ENCODE measurements around the gene TMEM9. TPM values are rescaled to one million over a fixed set of nuclear protein-coding genes. Genes with fewer than 3 reads are reported as not detected.
A peak's percentile ranks its signal among the peaks of the same experiment; 100 is the strongest.

Gene TMEM9
- total and polyA plus RNA-seq, 9 of the 15 experiments (the other 6 are each of a cell fraction or from before 2014, with no cell fraction given) = 30.4 to 107 (median 67.6) TPM

DNA sequence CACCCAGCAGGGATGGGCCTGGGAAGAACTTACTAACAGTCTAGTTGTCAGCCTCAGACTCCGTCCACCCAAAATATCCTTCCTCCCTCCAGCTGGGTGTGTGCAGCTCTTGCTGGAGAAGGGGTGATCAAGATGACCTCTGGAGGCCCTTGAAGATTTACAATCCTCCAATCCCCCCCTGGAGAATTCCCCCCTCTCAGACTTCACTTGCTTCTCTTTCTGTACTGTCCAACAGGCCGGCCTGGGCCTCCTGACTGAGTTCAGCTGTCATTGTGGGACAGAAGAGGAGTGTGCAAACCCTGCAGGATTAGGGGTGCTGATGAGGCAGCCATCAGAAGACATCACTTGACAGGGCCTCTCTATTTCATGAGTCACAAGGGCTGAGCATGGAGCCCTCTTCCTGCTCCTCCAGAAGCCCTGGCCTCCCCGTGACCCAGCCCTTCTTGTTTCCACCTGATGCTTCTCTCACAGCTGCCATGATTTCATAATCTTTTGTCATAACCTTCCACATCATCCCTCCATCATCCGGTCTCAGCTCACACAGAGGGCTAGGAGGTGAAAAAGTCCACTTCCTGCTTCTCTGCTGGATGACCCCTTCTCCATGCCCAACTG lies 18.8 kb upstream of the TMEM9 start:
- intact Hi-C loops (cut with micrococcal nuclease) (no loop called here), in situ Hi-C loops (cut with MboI) (no loop called here)
- FAIRE-seq = no peak
- no peaks in the 10 kb centered on the region for H3K36me3 ChIP-seq (ENCODE audit: control insufficient read depth, insufficient read depth, low read length)
- no peak overlapping the region for H3K9ac ChIP-seq (ENCODE audit: insufficient read depth in 1 of 2, low read depth in 2 of 2, low read length in 2 of 2)
- no peak overlapping the region for H3K4me2 ChIP-seq (ENCODE audit: insufficient read depth, low read length)
- no peak for DNase-seq (ENCODE audit: extremely low read depth in 1 of 4, low spot score in 3 of 4)
- H3K4me1 ChIP-seq (replicated peaks in 1 of 2; ENCODE audit: control insufficient read depth in 2 of 2, insufficient read depth in 2 of 2, low read length in 2 of 2) = peaks cover 11 to 17% of the 10 kb centered on the region in 2 experiments; a peak in 4 of 5 replicates
- ATAC-seq = no peak
- no peak overlapping the region for H2AFZ ChIP-seq (ENCODE audit: low read depth, low read length)
- H3K9me3 ChIP-seq (replicated peaks; ENCODE audit: control insufficient read depth, insufficient read depth, low read depth, low read length) = peaks cover 3% of the 10 kb centered on the region; the same call in 1 of the 2 replicates
- CTCF ChIA-PET (ENCODE audit: low intra/inter-chr PET ratio) = no interaction called here
- no peak overlapping the region for H3K4me3 ChIP-seq
- no TSS peak for BruUV-seq (replicated peaks)
- no peaks in the 10 kb centered on the region for H3K79me2 ChIP-seq (ENCODE audit: control insufficient read depth, insufficient read depth, low read length)
- no peaks in the 10 kb centered on the region for H3K9me1 ChIP-seq (ENCODE audit: control insufficient read depth, insufficient read depth, low read length)
- WGBS (ENCODE audit: insufficient coverage, low coverage, missing lambda C conversion rate) = 51% methylated on average over 4 of the region's 4 CpGs
- peaks cover 6 to 20% of the 10 kb centered on the region in 2 experiments; a peak in 4 of 5 replicates for H3K27me3 ChIP-seq (ENCODE audit: control insufficient read depth in 2 of 2, insufficient read depth in 2 of 2, low read length in 2 of 2)
- no peaks in the 10 kb centered on the region for H4K20me1 ChIP-seq (replicated peaks; ENCODE audit: control insufficient read depth, insufficient read depth, low read length)
- H3K27ac ChIP-seq (ENCODE audit: extremely low read depth, low read depth, low read length) = no peak overlapping the region
- POLR2A ChIA-PET = interaction anchor here (0.9 kb wide), 1 partner anchor 30 kb away, joined by 3 read pairs; no protein-coding TSS in a partner anchor
- TF ChIP-seq NRF1 (conservative IDR thresholded peaks at IDR 0.05 in 1 of 2, IDR thresholded peaks at IDR 0.05 in 1 of 2) (no peak), TAF9B (IDR thresholded peaks at IDR 0.05; ENCODE audit: partially characterized antibody) (no peak), ESRRA (IDR thresholded peaks at IDR 0.05; ENCODE audit: borderline replicate concordance, low read depth) (peak; percentile 94), ILK (tag; IDR thresholded peaks at IDR 0.05; ENCODE audit: borderline replicate concordance, low read depth) (no peak), CBX3 (IDR thresholded peaks at IDR 0.05; ENCODE audit: borderline replicate concordance in 1 of 2, low read length in 2 of 2) (peak in 1 of 2 experiments; percentile 86; a peak in 2 of 3 replicates), MTA3 (IDR thresholded peaks at IDR 0.05; ENCODE audit: borderline replicate concordance) (no peak), ETV5 (CRISPR knock-in tag; IDR thresholded peaks at IDR 0.05; ENCODE audit: low read depth) (no peak), SNIP1 (IDR thresholded peaks at IDR 0.05; ENCODE audit: low read depth) (no peak), CBFA2T2 (conservative IDR thresholded peaks at IDR 0.05) (no peak), SPI1 (IDR thresholded peaks at IDR 0.05; ENCODE audit: borderline replicate concordance, low read depth, low read length) (no peak), STAT5A (IDR thresholded peaks at IDR 0.05; ENCODE audit: borderline replicate concordance, low read length) (no peak), PTBP1 (IDR thresholded peaks at IDR 0.05; ENCODE audit: low read depth, low read length) (no peak), TCF7 (IDR thresholded peaks at IDR 0.05; ENCODE audit: borderline replicate concordance) (no peak), NR2C1 (IDR thresholded peaks at IDR 0.05) (no peak), NR2C1 (tag; IDR thresholded peaks at IDR 0.05) (0 out of 2 replicates have a peak, but pooled peaks have one; percentile 32)
- TF ChIP-seq, protein P1, sequence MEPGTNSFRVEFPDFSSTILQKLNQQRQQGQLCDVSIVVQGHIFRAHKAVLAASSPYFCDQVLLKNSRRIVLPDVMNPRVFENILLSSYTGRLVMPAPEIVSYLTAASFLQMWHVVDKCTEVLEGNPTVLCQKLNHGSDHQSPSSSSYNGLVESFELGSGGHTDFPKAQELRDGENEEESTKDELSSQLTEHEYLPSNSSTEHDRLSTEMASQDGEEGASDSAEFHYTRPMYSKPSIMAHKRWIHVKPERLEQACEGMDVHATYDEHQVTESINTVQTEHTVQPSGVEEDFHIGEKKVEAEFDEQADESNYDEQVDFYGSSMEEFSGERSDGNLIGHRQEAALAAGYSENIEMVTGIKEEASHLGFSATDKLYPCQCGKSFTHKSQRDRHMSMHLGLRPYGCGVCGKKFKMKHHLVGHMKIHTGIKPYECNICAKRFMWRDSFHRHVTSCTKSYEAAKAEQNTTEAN (CRISPR knock-in tag; IDR thresholded peaks at IDR 0.05) = no peak
- TF ChIP-seq, protein P2, sequence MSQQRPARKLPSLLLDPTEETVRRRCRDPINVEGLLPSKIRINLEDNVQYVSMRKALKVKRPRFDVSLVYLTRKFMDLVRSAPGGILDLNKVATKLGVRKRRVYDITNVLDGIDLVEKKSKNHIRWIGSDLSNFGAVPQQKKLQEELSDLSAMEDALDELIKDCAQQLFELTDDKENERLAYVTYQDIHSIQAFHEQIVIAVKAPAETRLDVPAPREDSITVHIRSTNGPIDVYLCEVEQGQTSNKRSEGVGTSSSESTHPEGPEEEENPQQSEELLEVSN (IDR thresholded peaks at IDR 0.05; ENCODE audit: borderline replicate concordance in 1 of 2, extremely low read depth in 1 of 2, insufficient read depth in 1 of 2, insufficient read length in 1 of 2, low read depth in 1 of 2, low read length in 1 of 2, poor library complexity in 1 of 2, severe bottlenecking in 1 of 2) = no peak
- TF ChIP-seq, protein P3, sequence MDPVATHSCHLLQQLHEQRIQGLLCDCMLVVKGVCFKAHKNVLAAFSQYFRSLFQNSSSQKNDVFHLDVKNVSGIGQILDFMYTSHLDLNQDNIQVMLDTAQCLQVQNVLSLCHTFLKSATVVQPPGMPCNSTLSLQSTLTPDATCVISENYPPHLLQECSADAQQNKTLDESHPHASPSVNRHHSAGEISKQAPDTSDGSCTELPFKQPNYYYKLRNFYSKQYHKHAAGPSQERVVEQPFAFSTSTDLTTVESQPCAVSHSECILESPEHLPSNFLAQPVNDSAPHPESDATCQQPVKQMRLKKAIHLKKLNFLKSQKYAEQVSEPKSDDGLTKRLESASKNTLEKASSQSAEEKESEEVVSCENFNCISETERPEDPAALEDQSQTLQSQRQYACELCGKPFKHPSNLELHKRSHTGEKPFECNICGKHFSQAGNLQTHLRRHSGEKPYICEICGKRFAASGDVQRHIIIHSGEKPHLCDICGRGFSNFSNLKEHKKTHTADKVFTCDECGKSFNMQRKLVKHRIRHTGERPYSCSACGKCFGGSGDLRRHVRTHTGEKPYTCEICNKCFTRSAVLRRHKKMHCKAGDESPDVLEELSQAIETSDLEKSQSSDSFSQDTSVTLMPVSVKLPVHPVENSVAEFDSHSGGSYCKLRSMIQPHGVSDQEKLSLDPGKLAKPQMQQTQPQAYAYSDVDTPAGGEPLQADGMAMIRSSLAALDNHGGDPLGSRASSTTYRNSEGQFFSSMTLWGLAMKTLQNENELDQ (CRISPR knock-in tag; IDR thresholded peaks at IDR 0.05; ENCODE audit: borderline replicate concordance) = no peak

Data from K562 (cell line).